HFFc6 (cell line): ENCODE data around the gene RAI1. TPM values are rescaled to one million over a fixed set of nuclear protein-coding genes. Genes with fewer than 3 reads are reported as not detected.

ENCODE experiments used
- DNase-seq: peaks from one replicate; pipeline ENCODE4 v3.0.0-alpha.2; 2018
- H3K27ac Mint-ChIP-seq: 2 replicates; pipeline ENCODE4 v1.8.0; 2020; ENCODE audit warnings: mild to moderate bottlenecking, mixed read lengths
- H3K27me3 Mint-ChIP-seq: 2 replicates; pipeline ENCODE4 v1.8.0; 2021; ENCODE audit warnings: mild to moderate bottlenecking, moderate library complexity, mixed read lengths; ENCODE audit not compliant: insufficient read depth
- H3K36me3 Mint-ChIP-seq: 2 replicates; pipeline ENCODE4 v1.8.0; 2021; ENCODE audit warnings: low read depth, mixed read lengths
- H3K4me1 Mint-ChIP-seq: 2 replicates; pipeline ENCODE4 v1.8.0; 2020; ENCODE audit warnings: low read depth, mixed read lengths
- H3K4me3 Mint-ChIP-seq: 2 replicates; pipeline ENCODE4 v1.8.0; 2020; ENCODE audit warnings: mild to moderate bottlenecking, moderate library complexity, mixed read lengths
- H3K9me3 Mint-ChIP-seq: 2 replicates; pipeline ENCODE4 v1.8.0; 2020; ENCODE audit warnings: mild to moderate bottlenecking, mixed read lengths
- CTCF ChIP-seq: fragments of 200-600 bp; sonication (generic); IDR thresholded peaks from 2 replicates; pipeline ENCODE4 v1.5.0; 2021; ENCODE audit warnings: antibody characterized with exemption, mild to moderate bottlenecking
- total RNA-seq, 6 experiments: library from RNA; stranded (reverse); fragmentation: NEBNext Ultra II Directional; extraction: Animal tissue kit (Norgen Biotek cat#: 25700); gene quantifications; 2 replicates in 1 of 6; 3 replicates in 5 of 6; pipeline ENCODE4 v1.2.3, GENCODE V29; 2021

RAI1 gene
- total RNA-seq, 6 experiments from 2014 or later = 26.9 to 29.3 (median 29.0) TPM

- Mint-ChIP-seq H3K9me3 (no peaks in the 10 kb centered on the region), H3K27ac (no peak overlapping the region), H3K27me3 (peaks cover under 1% of the 10 kb centered on the region; the same call in 1 of the 2 replicates), H3K4me3 (no peak overlapping the region), H3K4me1 (peaks cover 35% of the 10 kb centered on the region), H3K36me3 (no peaks in the 10 kb centered on the region)
- no peak for DNase-seq
- TF ChIP-seq CTCF = no peak
These were observed 73.7 kb downstream of the RAI1 start for GRCh38 chr17:17754719-17755686.

- no peak for TF ChIP-seq CTCF
These were observed 74.5 kb downstream of the RAI1 start for GRCh38 chr17:17755715-17756114.

GRCh38 chr17:17757391-17757791 lies 76.1 kb downstream of the RAI1 start:
- Mint-ChIP-seq H3K27me3 (no peaks in the 10 kb centered on the region), H3K36me3 (no peaks in the 10 kb centered on the region), H3K4me1 (peaks cover 21% of the 10 kb centered on the region), H3K9me3 (no peaks in the 10 kb centered on the region), H3K27ac (no peak overlapping the region), H3K4me3 (no peak overlapping the region)
- no peak for DNase-seq
- TF ChIP-seq CTCF = no peak

More at GRCh38 chr17:17755715-17756114, 74.5 kb downstream of the RAI1 start:
- no peak overlapping the region for H3K4me3 Mint-ChIP-seq
- H3K4me1 Mint-ChIP-seq = peaks cover 33% of the 10 kb centered on the region
- DNase-seq = no peak
- H3K36me3 Mint-ChIP-seq = no peaks in the 10 kb centered on the region
- no peaks in the 10 kb centered on the region for H3K9me3 Mint-ChIP-seq
- no peak overlapping the region; the same call in 1 of the 2 replicates for H3K27ac Mint-ChIP-seq
- no peaks in the 10 kb centered on the region for H3K27me3 Mint-ChIP-seq

GRCh38 chr17:17757956-17758845 lies 76.9 kb downstream of the RAI1 start:
- H3K27me3 Mint-ChIP-seq = no peaks in the 10 kb centered on the region
- no peaks in the 10 kb centered on the region for H3K9me3 Mint-ChIP-seq
- peaks cover 13% of the 10 kb centered on the region for H3K4me1 Mint-ChIP-seq
- no peaks in the 10 kb centered on the region for H3K36me3 Mint-ChIP-seq
- TF ChIP-seq CTCF = no peak
- H3K27ac Mint-ChIP-seq = no peak overlapping the region
- DNase-seq = no peak
- H3K4me3 Mint-ChIP-seq = no peak overlapping the region

GRCh38 chr17:17758941-17759563 lies 77.8 kb downstream of the RAI1 start:
- H3K36me3 Mint-ChIP-seq = no peaks in the 10 kb centered on the region
- H3K27ac Mint-ChIP-seq = no peak overlapping the region
- H3K4me1 Mint-ChIP-seq = peaks cover 12% of the 10 kb centered on the region
- H3K4me3 Mint-ChIP-seq = no peak overlapping the region
- no peaks in the 10 kb centered on the region for H3K9me3 Mint-ChIP-seq
- DNase-seq = no peak
- no peak for TF ChIP-seq CTCF
- no peaks in the 10 kb centered on the region for H3K27me3 Mint-ChIP-seq
